C4-2B (cell line): ENCODE measurements around the gene IL26.
A peak's percentile ranks its signal among the peaks of the same experiment; 100 is the strongest.

ENCODE experiments used
- H3K27ac ChIP-seq: fragments of 450-650 bp; 2 replicates; pipeline ENCODE4 v1.5.1; 2017
- ZFX ChIP-seq: fragments of 450-650 bp; IDR thresholded peaks from 2 replicates; pipeline ENCODE4 v1.6.1; 2017
- TF ChIP-seq, protein P1 (sequence below): fragments of 450-650 bp; conservative IDR thresholded peaks from 2 replicates; pipeline ENCODE4 v1.5.1; 2017; ENCODE audit warnings: mild to moderate bottlenecking

Gene IL26

DNA sequence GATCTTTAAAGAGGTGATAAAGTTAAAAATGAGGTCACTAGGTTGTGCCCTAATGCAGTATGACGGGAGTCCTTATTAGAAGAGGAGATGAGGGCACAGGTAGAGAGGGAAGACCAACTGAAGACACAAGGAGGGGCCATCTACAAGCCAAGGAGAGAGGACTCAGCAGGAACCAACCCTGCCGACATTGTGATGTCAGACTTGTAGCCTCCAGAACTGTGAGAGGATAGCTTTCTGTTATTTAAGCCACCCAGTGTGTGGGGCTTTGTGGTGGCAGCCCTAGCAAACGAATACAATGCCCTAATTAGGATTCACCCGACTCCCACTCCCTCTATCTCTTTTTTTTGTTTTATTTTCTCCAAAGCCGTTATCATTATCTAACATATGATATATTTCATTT lies 7.9 kb upstream of the IL26 start:
- TF ChIP-seq, protein P1, sequence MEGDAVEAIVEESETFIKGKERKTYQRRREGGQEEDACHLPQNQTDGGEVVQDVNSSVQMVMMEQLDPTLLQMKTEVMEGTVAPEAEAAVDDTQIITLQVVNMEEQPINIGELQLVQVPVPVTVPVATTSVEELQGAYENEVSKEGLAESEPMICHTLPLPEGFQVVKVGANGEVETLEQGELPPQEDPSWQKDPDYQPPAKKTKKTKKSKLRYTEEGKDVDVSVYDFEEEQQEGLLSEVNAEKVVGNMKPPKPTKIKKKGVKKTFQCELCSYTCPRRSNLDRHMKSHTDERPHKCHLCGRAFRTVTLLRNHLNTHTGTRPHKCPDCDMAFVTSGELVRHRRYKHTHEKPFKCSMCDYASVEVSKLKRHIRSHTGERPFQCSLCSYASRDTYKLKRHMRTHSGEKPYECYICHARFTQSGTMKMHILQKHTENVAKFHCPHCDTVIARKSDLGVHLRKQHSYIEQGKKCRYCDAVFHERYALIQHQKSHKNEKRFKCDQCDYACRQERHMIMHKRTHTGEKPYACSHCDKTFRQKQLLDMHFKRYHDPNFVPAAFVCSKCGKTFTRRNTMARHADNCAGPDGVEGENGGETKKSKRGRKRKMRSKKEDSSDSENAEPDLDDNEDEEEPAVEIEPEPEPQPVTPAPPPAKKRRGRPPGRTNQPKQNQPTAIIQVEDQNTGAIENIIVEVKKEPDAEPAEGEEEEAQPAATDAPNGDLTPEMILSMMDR: no peak
- TF ChIP-seq ZFX: no peak
- H3K27ac ChIP-seq: no peak overlapping the region

DNA sequence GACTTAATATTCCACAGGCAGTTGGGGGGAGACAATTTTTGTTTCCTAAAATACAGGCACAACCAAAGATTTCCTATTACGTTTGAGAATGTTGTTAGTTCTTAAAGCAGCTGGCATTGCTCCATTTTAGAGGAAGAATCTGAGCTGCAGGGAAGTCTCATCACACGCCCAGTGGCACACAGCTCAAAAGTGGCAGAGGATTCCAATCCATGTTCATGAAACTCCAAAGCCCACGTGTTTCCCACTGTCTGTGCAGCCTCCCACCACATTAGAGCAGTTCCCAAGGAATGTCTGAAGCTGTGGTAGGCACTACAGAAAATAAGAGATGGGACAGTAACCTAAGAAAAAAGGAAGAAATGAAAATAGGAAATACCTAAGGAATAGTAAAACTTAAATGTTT lies 6.1 kb upstream of the IL26 start:
- H3K27ac ChIP-seq: no peak overlapping the region
- TF ChIP-seq, protein P1: no peak
- no peak for TF ChIP-seq ZFX

DNA sequence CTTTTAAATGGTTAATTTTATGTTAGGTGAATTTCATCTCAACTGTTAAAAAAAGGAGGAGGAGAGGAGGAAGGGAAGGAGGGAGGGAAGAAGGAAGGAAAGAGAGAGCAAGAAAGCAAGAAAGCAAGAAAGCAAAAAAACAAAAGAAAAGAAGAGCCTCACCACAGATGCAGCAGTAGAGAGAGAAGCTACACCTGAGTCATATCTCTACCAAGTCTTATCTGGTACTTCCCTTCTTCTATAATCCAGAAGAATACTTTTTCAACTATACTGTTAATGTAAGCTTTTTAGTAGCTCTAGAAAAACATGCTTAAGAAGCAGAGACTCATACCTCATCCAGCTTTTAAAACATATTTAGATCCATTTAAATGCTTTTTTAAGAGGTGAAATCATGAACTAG lies 5.6 kb upstream of the IL26 start:
- no peak for TF ChIP-seq ZFX
- TF ChIP-seq, protein P1: no peak
- H3K27ac ChIP-seq: no peak overlapping the region

DNA sequence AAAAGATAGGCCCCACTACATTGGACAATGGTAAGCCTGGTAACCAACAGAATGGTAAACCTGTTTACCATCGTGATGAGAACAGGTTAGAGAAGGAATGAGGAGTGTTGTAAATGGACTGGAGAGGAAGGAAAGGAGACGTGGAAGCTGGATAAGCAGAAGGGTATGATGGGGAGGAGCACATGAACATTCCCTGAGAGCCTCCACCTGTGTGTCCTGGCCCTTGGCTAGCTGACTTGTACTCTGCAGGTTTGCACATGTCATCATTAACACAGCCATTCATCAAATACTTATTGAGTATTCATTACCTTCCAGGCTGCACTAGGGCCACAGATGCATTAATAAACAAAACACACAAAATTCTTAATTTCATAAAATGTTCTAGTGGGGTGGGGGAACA lies 4.3 kb upstream of the IL26 start:
- no peak overlapping the region for H3K27ac ChIP-seq
- TF ChIP-seq, protein P1: no peak

DNA sequence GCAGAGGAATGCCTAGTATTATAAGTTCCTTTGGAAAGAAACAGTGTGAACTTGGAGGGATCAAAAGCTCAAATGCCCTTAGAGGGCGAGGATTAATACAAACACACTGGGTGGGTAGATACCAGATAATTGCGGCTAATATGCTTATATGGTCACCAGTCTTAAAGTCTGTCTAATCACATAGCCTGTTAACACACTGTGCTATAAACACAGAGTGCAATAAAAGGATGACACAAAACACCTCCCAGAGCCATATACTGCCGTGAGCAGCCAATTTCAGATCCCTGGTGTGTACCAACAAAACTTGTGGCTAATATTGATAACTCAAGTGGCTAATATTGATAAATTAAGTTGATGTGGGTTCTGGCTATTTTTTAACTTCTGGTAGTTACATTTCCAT lies 1.7 kb upstream of the IL26 start:
- no peak for TF ChIP-seq ZFX
- TF ChIP-seq, protein P1: no peak
- H3K27ac ChIP-seq: no peak overlapping the region

DNA sequence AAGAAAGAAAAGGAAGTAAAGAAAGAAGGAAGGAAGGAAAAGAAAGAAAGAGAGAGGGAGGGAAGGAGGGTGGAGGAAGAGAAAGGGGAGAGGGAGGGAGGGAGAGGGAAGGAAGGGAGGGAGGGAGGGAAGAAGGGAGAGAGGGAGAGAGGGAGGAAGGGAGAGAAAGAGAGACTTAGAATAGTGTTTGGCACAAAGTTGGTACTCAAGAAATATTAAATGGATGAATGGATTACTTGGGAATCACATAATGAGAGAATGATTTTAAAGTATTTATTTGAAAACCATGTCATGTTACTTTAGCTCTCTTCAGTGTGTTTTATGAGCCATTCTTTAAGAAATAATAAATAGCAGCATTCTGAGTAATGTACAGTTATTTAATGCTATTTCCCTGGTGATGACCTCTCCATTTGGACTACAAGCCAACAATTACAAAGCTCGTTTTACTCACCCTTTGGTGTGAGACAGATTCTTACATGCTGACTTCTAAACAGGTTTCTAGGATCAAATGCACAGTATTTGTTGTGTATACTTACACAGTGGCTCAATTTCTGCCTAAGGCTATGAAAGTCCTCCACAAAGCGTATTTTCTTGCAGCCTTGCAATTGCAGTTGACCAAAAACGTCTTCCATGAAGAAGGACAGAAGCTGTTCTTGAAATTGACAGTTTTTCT lies 861 bp downstream of the IL26 start:
- TF ChIP-seq, protein P1: no peak
- TF ChIP-seq ZFX: no peak
- no peak overlapping the region for H3K27ac ChIP-seq

DNA sequence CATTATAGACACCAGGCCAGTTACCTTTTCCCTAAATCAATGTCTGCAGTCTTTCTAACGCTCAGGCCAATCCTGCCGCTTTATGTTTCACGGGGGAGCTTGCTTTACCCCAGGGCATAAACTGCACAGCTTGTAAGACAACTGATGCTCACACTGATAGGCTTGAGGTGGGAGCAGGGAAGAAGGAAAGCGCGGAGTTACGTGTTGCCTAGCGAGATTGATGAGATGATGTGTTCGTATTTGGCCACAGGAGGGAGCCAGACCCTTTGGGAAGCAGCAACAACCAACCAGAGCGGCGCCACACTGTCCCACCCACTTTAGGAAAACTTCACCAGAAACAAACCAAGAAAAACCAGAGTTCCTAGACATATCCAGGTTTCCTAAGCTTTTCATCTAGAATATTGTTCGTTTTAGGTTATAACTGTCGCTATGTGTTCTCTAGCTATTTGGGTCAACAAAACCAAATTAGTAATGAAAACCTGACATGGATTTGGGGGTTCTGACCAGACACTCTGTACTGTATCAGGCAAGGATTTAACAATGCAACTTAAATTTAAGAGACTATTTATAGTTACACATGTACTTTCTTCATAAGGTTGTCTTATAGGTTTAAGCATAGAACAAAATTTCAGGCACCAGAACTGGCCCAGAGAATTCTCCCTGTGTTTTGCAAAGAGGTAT lies 2.4 kb downstream of the IL26 start:
- no peak overlapping the region for H3K27ac ChIP-seq
- TF ChIP-seq, protein P1: peak; percentile 94
- TF ChIP-seq ZFX: no peak
